ENCODE measurements around the gene ADAMTS17.

The ADAMTS17 gene

GRCh38 chr15:100252359-100252758 is 89.4 kb downstream of the ADAMTS17 start:
- CTCF ChIA-PET = no interaction called here
- TF ChIP-seq CTCF (IDR thresholded peaks at IDR 0.05; ENCODE audit: control extremely low read depth, extremely low read depth, low read depth, missing control alignments) = no peak
- POLR2A ChIA-PET = no interaction called here
- DNase-seq (ENCODE audit: extremely low spot score) = no peak

GRCh38 chr15:100250176-100250800 is 91.5 kb downstream of the ADAMTS17 start:
- TF ChIP-seq CTCF (IDR thresholded peaks at IDR 0.05; ENCODE audit: control extremely low read depth, extremely low read depth, low read depth, missing control alignments) = no peak
- no peak for DNase-seq (ENCODE audit: extremely low spot score)
- CTCF ChIA-PET = no interaction called here
- POLR2A ChIA-PET = no interaction called here

GRCh38 chr15:100249096-100249815 is 92.5 kb downstream of the ADAMTS17 start:
- DNase-seq (ENCODE audit: extremely low spot score) = no peak
- ChIA-PET CTCF (no interaction called here), POLR2A (no interaction called here)
- TF ChIP-seq CTCF (IDR thresholded peaks at IDR 0.05; ENCODE audit: control extremely low read depth, extremely low read depth, low read depth, missing control alignments) = no peak

- DNase-seq (ENCODE audit: extremely low spot score) = no peak
- TF ChIP-seq CTCF (IDR thresholded peaks at IDR 0.05; ENCODE audit: control extremely low read depth, extremely low read depth, low read depth, missing control alignments) = no peak
- ChIA-PET POLR2A (no interaction called here), CTCF (no interaction called here)
Observed at GRCh38 chr15:100248236-100248635, 93.5 kb downstream of the ADAMTS17 start.

GRCh38 chr15:100247228-100248225 is 94.2 kb downstream of the ADAMTS17 start:
- no peak for TF ChIP-seq CTCF (IDR thresholded peaks at IDR 0.05; ENCODE audit: control extremely low read depth, extremely low read depth, low read depth, missing control alignments)
- CTCF ChIA-PET = no interaction called here
- POLR2A ChIA-PET = interaction anchor here (0.6 kb wide), 1 partner anchor 156 kb away, joined by 4 read pairs; no protein-coding TSS in a partner anchor
- DNase-seq (ENCODE audit: extremely low spot score) = no peak

- CTCF ChIA-PET = no interaction called here
- no peak for DNase-seq (ENCODE audit: extremely low spot score)
- TF ChIP-seq CTCF (IDR thresholded peaks at IDR 0.05; ENCODE audit: control extremely low read depth, extremely low read depth, low read depth, missing control alignments) = no peak
- POLR2A ChIA-PET = no interaction called here
Observed at GRCh38 chr15:100245855-100246254, 95.9 kb downstream of the ADAMTS17 start.

All from GM10248 (cell line).